GM04503 (cell line): ENCODE results near the gene BHLHA9.
"Not testable (repeated sequence)": the region's sequence is repeated elsewhere in the genome, so short reads cannot be mapped to it uniquely, and the experiment has no call there.

Experiments used
- DNase-seq: peaks from one replicate; pipeline ENCODE4 v3.0.0-alpha.2; 2012; ENCODE audit warnings: low read depth

Gene BHLHA9

GRCh38 chr17:1300371-1300905 lies 30.2 kb downstream of the BHLHA9 start:
- DNase-seq = no peak

- DNase-seq = no peak
Measured at GRCh38 chr17:1301546-1301945, 31.3 kb downstream of the BHLHA9 start.

GRCh38 chr17:1302761-1303160 lies 32.5 kb downstream of the BHLHA9 start:
- DNase-seq = no peak

- DNase-seq = no peak
Measured at GRCh38 chr17:1304522-1304921, 34.3 kb downstream of the BHLHA9 start.

DNA sequence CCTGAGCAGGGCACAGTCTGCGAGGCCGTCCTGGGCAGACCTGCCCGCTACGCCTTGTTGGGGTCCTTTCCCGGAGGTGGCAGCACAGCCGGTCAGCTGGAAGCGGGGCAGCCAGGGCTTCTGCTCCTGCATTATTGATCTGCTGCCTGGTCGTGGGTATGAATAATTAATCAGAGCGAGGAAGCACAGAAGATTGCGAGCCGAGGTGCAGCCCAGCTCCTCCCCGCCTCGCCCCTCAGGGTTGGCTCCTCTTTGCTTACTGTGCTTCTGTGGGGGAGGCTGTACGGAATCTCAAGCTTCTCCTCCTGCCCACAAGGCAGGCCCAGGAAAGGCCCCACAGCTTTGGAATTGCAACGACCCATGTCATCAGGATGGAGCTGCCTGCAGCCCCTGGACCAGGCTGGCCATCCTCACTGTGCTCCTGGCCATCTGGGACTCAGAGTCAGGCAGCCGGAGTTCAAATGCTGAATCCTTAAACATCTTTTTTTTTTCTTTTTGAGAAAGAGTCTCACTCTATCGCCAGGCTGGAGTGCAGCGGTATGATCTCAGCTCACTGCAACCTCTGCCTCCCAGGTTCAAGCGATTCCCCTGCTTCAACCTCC lies 34.8 kb downstream of the BHLHA9 start:
- no peak for DNase-seq

DNA sequence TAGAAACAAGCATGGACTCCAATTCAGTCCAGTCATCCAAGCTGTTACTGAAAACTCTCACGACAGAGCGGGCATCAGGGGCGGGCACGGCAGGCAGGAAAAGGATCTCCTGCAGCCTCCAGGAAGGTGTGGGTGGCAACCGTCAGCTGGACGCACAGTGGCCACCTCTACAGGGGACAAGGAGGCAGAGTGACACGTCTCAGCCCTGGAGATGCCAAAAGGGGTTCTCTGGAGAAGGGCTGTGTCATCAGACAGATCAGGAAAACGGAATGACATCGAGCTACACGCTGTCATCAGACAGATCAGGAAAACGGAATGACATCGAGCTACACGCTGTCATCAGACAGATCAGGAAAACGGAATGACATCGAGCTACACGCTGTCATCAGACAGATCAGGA lies 37.6 kb downstream of the BHLHA9 start:
- DNase-seq = not testable (repeated sequence)

GRCh38 chr17:1312261-1312870 lies 42.1 kb downstream of the BHLHA9 start:
- DNase-seq = no peak

DNA sequence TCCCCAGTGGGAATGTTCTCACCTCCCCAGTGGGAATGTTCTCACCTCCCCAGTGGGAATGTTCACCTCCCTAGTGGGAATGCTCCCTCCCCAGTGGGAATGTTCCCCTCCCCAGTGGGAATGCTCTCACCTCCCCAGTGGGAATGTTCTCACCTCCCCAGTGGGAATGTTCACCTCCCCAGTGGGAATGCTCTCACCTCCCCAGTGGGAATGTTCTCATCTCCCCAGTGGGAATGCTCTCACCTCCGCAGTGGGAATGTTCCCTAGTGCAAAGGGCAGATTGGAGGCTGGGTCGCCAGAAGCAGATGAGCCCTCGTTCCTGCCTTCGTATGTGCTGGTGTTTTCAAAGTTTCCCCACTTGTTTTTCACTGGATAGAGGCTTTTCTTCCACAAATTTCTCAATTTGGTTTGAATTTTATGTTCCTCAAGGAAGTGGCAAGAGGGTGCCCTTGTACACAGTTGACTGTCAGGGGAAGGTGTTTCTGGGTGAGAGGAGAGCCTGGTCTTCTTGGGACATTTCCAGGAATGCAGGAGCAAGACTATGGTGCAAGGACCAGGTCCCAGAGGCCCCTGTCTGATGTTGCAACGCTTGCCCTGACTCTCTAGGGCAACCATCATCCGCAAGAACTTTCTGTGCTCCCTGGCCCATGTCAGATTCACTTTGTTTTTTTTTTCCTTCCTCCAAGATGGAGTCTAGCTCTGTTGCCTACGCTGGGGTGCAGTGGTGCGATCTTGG lies 43.2 kb downstream of the BHLHA9 start:
- no peak for DNase-seq

DNA sequence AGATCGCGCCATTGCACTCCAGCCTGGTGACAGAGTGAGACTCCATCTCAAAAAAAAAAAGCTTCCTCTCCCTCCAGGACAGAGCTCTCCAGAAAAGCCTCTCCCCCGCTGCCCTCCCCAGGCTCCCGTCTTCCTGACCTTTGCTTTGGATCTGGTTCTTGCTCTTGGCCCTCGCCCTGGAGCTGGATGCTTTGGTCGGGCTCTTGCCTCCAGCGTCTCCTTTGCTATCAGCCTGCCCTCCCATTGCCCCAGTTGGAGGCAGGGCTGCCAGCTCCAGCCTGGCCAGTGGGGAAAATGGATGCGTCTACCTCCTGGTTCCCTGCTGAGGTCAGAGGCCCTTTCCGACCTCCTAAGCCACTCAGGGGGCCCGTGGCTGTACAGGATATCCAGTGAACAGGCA lies 45.2 kb downstream of the BHLHA9 start:
- no peak for DNase-seq

DNA sequence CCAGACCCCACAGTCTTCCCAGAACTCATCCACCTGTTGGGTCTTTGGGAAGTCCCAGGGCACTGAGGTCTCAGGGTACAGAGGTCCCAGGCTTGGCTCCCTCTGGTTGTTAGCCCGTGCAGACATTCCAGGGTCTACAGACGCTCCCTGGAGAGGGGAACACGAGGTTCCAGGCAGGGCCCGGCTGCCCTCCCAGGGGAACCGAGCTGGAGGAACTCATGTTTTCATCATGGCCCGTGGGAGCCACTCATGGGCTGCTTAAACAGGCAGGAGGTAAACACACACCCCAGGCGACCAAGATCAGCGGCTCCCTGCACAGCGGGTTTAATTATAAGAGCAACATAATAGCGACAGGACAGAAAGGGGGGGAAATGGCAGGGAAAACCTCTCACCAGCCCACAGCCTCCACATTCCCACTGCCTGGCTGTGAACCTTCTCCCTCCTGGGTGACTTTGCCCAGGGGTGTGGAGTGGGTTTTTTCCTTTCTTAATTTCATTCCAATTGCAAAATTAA lies 45.7 kb downstream of the BHLHA9 start:
- DNase-seq = no peak
